HEK293T (cell line): Measurements from ENCODE around the gene ARMC9.
"Not testable (repeated sequence)": the region's sequence is repeated elsewhere in the genome, so short reads cannot be mapped to it uniquely, and the experiment has no call there.

Experiments used
- CTCF ChIA-PET: fragments of 350-600 bp; formaldehyde crosslinking; extraction: SDS; loops from one replicate; lab custom pipeline; 2021; ENCODE audit warnings: antibody characterized with exemption, inconsistent platforms; lab: Yijun Ruan, JAX
- POLR2A ChIA-PET: fragments of 350-600 bp; formaldehyde crosslinking; extraction: SDS; loops from one replicate; lab custom pipeline; 2020; ENCODE audit warnings: antibody characterized with exemption, inconsistent platforms; lab: Yijun Ruan, JAX
- DNase-seq: peaks from one replicate; pipeline ENCODE4 v3.0.0; 2012; ENCODE audit warnings: mixed read lengths; ENCODE audit errors: extremely low spot score
- ARNT ChIP-seq: fragments of 450-650 bp; IDR thresholded peaks from 2 replicates; pipeline ENCODE4 v1.6.1; 2017; ENCODE audit warnings: mild to moderate bottlenecking
- BHLHE40 ChIP-seq: fragments of 450-650 bp; IDR thresholded peaks from 2 replicates; pipeline ENCODE4 v1.6.1; 2016; ENCODE audit warnings: mild to moderate bottlenecking, moderate library complexity, borderline replicate concordance
- CTBP1 ChIP-seq: fragments of 450-650 bp; IDR thresholded peaks from 2 replicates; pipeline ENCODE4 v1.6.1; 2016; ENCODE audit warnings: borderline replicate concordance
- ELF4 ChIP-seq: fragments of 450-650 bp; IDR thresholded peaks from 2 replicates; pipeline ENCODE4 v1.6.1; 2017; ENCODE audit warnings: antibody characterized with exemption
- FOXA1 ChIP-seq: fragments of 450-650 bp; IDR thresholded peaks from 2 replicates; pipeline ENCODE4 v1.6.1; 2016; ENCODE audit warnings: mild to moderate bottlenecking
- FOXK2 ChIP-seq: fragments of 450-650 bp; IDR thresholded peaks from 2 replicates; pipeline ENCODE4 v1.6.1; 2016; ENCODE audit warnings: mild to moderate bottlenecking
- FOXM1 ChIP-seq: fragments of 450-650 bp; IDR thresholded peaks from 2 replicates; pipeline ENCODE4 v1.6.1; 2017; ENCODE audit warnings: mild to moderate bottlenecking, borderline replicate concordance
- HDGF ChIP-seq: fragments of 450-650 bp; IDR thresholded peaks from 2 replicates; pipeline ENCODE4 v1.6.1; 2017; ENCODE audit warnings: antibody characterized with exemption, borderline replicate concordance
- L3MBTL2 ChIP-seq: fragments of 450-650 bp; conservative IDR thresholded peaks from 2 replicates; pipeline ENCODE4 v1.6.1; 2016; ENCODE audit warnings: mild to moderate bottlenecking
- LEF1 ChIP-seq: fragments of 450-650 bp; IDR thresholded peaks from 2 replicates; pipeline ENCODE4 v1.6.1; 2017; ENCODE audit warnings: mild to moderate bottlenecking, borderline replicate concordance
- NFRKB ChIP-seq: fragments of 450-650 bp; IDR thresholded peaks from 2 replicates; pipeline ENCODE4 v1.6.1; 2016; ENCODE audit warnings: mild to moderate bottlenecking, moderate library complexity
- PKNOX1 ChIP-seq: fragments of 450-650 bp; IDR thresholded peaks from 2 replicates; pipeline ENCODE4 v1.6.1; 2016
- SP1 ChIP-seq: fragments of 450-650 bp; IDR thresholded peaks from 2 replicates; pipeline ENCODE4 v1.6.1; 2017
- SUZ12 ChIP-seq: fragments of 450-650 bp; IDR thresholded peaks from 2 replicates; pipeline ENCODE4 v1.6.1; 2016; ENCODE audit warnings: mild to moderate bottlenecking
- TARDBP ChIP-seq: fragments of 450-650 bp; IDR thresholded peaks from 2 replicates; pipeline ENCODE4 v1.6.1; 2016
- ZNF384 ChIP-seq: fragments of 450-650 bp; IDR thresholded peaks from 2 replicates; pipeline ENCODE4 v1.6.1; 2016

Gene ARMC9

DNA sequence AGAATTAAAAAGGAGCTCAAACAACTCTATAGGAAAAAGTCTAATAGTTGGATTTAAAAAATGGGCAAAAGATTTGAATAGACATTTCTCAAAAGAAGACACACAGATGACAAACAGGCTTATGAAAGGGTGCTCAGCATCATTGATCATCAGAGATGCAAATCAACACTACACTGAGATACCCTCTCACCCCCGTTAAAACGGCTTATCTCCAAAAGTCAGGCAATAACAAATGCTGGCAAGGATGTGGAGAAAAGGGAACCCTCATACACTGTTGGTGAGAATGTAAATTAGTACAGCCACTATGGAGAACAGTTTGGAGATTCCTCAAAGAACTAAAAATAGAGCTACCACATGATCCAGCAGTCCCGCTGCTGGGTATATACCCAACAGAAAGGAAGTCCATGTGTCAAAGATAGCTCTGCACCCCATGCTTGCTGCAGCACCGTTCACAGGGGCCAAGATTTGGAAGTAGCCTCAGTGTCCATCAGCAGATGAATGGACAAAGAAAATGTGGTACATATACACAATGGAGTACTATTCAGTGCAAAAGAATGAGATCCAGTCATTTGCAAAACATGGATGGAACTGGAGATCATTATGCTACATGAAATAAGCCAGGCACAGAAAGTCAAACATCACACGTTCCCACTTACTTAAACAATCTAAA lies 150.4 kb downstream of the ARMC9 start:
- ChIA-PET CTCF (no interaction called here), POLR2A (no interaction called here)
- DNase-seq, result no peak
- TF ChIP-seq ARNT (no peak), L3MBTL2 (no peak), FOXA1 (no peak), FOXM1 (no peak), ELF4 (no peak), ZNF384 (no peak), FOXK2 (no peak), NFRKB (no peak), CTBP1 (no peak), HDGF (no peak), SUZ12 (no peak), PKNOX1 (no peak), TARDBP (no peak), BHLHE40 (no peak), LEF1 (no peak), SP1 (no peak)

DNA sequence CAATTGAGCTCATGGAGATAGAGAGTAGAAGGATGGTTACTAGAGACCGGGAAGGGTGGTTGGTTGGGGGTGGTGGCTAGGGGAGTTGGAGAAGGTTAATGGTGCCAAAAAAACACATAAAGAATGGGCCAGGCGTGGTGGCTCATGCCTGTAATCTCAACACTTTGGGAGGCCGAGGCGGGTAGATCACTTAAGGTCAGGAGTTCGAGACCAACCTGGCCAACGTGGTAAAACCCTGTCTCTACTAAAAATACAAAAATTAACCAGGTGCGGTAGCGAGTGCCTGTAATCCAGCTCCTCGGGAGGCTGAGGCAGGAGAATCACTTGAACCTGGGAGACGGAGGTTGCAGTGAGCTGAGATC lies 150.9 kb downstream of the ARMC9 start:
- CTCF ChIA-PET, POLR2A ChIA-PET, DNase-seq: not testable (repeated sequence)

DNA sequence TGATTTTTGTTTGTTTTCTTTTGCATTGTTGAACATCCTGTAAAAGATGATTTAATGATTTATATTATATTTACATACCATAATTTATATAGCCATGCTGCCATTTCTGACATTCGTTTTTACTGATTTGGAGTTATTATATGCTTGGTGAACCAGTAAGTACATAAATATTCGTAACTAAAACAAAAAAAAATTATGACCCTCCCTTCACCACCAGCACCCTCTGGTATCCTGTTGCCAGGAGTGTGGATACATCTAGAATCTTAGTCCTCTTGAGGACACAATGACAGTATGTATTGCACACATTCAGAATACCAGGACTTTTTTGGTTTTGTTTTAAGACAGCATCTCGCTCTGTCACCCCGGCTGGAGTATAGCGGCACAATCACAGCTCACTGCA lies 153.2 kb downstream of the ARMC9 start:
- TF ChIP-seq SUZ12 (no peak), L3MBTL2 (no peak), NFRKB (no peak), ZNF384 (no peak), FOXA1 (no peak), LEF1 (no peak), CTBP1 (no peak)
- CTCF ChIA-PET, result no interaction called here
- no peak for DNase-seq
- POLR2A ChIA-PET, result no interaction called here

- POLR2A ChIA-PET, result no interaction called here
- CTCF ChIA-PET, result no interaction called here
- TF ChIP-seq SP1 (no peak), CTBP1 (no peak), TARDBP (no peak), SUZ12 (no peak), ZNF384 (no peak), NFRKB (no peak), ELF4 (no peak), HDGF (no peak), FOXM1 (no peak), ARNT (no peak), L3MBTL2 (no peak), PKNOX1 (no peak), LEF1 (no peak), BHLHE40 (no peak), FOXA1 (no peak), FOXK2 (no peak)
- DNase-seq, result no peak
Observed at GRCh38 chr2:231353469-231353868, 155.0 kb downstream of the ARMC9 start.

DNA sequence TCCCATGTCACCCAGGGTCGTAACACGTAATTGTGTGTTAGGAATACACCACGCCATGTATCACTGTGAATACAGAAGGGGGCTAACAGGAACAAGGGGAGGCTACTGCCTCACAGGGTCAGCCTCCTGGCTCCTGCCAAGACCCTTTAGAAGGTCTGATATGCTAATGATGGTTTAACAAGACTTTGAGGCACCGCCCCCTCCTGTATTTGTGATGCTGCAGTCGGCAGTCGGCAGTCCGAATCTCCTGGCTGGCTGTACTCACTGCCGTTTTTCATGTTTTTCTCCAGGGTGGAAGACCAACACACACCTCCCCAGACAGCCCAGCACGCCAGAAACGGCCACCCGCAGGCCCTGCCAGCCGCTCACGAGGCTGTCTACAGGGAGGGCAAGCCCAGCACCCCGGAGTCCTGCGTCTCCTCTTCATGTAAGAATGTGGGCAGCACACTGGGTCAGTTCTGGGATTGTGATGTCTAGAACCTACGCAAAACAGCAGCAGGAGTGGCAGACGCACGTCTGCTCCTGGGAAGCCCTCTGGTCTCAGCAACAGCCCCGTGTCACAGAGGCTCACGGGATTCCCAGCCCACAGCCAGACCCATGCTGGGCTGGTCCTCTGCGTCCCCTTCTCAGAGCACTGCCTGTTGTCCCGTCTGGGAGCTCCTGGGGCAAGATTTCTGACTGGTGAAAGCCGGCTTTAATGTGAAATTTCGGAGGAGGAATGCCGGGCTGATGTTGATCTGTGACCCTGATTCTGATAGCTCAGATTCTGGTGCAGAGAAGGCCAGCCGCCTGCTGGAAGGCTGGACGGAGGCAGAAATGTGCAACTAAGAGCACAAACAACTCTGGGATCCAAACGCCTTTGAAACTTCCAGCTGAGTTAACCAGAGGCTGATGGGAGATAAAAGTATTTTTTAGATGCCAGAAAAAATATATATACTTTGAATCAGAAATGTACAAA lies 157.4 kb downstream of the ARMC9 start:
- DNase-seq, result no peak
- ChIA-PET POLR2A (no interaction called here), CTCF (no interaction called here)
- no peak for TF ChIP-seq ZNF384
- TF ChIP-seq PKNOX1, result no peak
- no peak for TF ChIP-seq SUZ12
- no peak for TF ChIP-seq CTBP1
- TF ChIP-seq L3MBTL2, result no peak
- no peak for TF ChIP-seq TARDBP
- no peak for TF ChIP-seq LEF1
- TF ChIP-seq ELF4, result no peak
- TF ChIP-seq FOXK2, result no peak
- TF ChIP-seq HDGF, result no peak
- no peak for TF ChIP-seq SP1

- CTCF ChIA-PET, result no interaction called here
- POLR2A ChIA-PET, result no interaction called here
- no peak for TF ChIP-seq ELF4
- TF ChIP-seq HDGF, result no peak
- no peak for TF ChIP-seq BHLHE40
- no peak for DNase-seq
Observed at GRCh38 chr2:231356466-231356844, 158.0 kb downstream of the ARMC9 start.
